Measurements from ENCODE around the gene C1QB.

The C1QB gene

GRCh38 chr1:22635436-22635835 lies 17.6 kb upstream of the C1QB start:
- no peak for DNase-seq

DNA sequence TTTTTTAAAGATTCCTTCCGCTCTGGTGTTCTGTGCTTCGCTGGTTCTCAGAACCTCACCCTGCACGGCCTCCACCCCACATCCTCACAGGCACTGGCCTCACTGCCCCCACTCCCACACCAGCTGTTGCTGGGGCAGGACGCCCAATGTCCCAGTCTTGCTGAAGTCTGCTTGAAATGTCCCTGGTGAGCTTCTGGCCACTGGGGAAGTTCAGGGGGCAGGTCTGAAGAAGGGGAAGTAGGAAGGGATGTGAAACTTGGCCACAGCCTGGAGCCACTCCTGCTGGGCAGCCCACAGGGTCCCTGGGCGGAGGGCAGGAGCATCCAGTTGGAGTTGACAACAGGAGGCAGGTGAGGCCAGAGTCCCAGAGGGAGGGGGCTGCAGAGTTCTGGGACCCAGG lies 16.7 kb upstream of the C1QB start, which contains the start of gene C1QA:
Gene C1QA (plus strand): TSS at position 276 of the 400 bp plus-strand sequence. CDS start 989 bp downstream, outside the sequence.
- DNase-seq, result no peak

GRCh38 chr1:22636927-22637326 lies 16.1 kb upstream of the C1QB start:
- no peak for DNase-seq

GRCh38 chr1:22637907-22638445 lies 15.1 kb upstream of the C1QB start:
- DNase-seq, result no peak

- no peak for DNase-seq
These were observed 14.4 kb upstream of the C1QB start for GRCh38 chr1:22638476-22639234.

GRCh38 chr1:22639286-22639685 lies 13.8 kb upstream of the C1QB start:
- DNase-seq, result no peak

DNA sequence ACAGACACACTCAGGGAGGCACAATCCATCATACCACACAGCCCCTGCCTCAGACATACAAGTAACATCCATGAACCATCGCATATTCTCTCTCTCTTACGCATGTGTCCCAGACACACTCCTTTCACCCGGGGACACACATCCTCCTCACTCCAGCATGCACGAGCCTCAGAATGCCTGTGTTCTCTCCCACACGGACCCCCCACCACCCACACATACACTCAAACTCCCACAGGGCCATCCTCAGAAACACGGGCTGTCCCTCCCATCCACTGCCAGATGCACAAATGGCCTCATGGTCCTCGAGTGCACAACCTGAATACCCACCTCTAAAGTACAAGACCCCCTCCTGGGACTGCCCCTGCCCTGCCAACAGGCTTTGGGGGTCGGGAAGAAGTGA lies 11.8 kb upstream of the C1QB start:
- no peak for DNase-seq

DNA sequence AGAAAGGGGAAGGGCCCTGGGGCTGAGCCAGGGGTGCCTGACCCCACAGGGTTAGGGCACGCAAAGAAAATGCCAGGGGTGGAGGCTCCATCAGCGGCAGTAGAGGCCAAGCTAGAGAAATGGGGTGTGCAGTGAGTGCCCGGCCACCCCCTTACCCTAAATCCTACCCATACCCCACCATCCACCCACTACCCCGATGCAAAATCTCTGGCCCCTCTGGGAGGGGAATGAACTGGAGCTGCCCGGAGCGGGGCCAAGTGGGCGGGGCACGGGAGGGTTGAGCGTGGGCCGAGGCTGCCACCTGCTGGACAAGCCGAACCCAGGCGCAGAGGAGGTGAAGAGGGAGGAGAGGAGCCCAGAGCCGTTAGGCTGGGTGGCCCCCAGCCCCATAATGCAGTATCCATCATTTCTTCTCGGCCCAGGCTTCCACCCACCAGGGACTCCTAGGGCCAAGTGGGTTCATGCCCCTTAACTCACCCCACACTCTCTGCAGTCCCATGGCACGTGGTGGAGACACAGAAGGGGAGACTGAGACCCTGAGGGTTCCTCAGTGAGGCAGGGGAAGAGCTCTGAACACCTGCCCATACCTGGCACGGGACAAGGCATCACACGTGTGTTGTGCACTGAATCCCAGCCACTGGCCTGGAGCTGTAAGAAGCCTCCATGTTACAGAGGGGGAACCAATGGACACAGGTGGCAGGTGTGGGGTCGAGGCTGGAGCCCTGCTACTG lies 11.0 kb upstream of the C1QB start:
- DNase-seq, result peak; percentile 34

- no peak for DNase-seq
These were observed 9.7 kb upstream of the C1QB start, which contains the start of gene C1QC for GRCh38 chr1:22643381-22643780. C1QC (plus strand) TSS chr1:22643633; CDS start chr1:22644024, 391 bp downstream.

DNA sequence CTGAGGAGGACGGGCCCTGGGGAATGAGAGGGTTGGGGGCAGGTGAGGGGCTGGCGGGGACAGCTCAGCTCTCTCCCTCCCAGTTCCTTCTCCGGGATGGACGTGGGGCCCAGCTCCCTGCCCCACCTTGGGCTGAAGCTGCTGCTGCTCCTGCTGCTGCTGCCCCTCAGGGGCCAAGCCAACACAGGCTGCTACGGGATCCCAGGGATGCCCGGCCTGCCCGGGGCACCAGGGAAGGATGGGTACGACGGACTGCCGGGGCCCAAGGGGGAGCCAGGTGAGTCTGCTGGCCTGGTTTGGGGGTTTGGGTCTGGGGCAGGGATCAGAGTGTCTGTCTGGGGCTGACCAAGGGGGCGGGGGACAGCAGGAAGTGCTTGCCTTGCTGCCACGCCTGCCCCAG lies 9.1 kb upstream of the C1QB start:
- DNase-seq, result no peak

- no peak for DNase-seq
These were observed 7.1 kb upstream of the C1QB start for GRCh38 chr1:22645931-22646330.

- no peak for DNase-seq
These were observed 6.7 kb upstream of the C1QB start for GRCh38 chr1:22646384-22646783.

DNA sequence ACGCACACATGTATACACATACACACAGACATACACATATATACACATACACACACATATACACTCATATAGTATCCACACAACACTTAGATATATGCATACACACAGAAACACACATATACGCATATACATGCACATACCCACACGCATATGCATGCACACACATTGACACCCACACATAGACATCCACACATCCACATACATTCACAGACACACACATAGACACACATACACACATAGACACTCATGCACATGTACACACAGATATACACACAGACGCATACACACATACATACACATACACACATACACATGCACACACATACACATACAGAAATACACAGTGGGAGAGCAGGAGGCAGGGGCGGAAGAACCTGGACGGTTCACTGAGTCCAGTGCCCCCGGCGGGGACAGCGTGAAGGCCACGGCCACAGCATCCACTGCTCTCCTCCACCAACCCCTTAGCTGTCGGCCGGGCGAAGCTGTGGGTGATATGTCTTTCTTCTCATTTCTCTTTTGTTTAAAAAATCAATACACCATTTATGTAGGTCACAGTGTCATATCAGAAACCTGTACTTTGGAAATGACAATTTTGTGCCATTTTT lies 2.8 kb upstream of the C1QB start:
- no peak for DNase-seq

GRCh38 chr1:22651941-22652856 lies 837 bp upstream of the C1QB start:
- no peak for DNase-seq

DNA sequence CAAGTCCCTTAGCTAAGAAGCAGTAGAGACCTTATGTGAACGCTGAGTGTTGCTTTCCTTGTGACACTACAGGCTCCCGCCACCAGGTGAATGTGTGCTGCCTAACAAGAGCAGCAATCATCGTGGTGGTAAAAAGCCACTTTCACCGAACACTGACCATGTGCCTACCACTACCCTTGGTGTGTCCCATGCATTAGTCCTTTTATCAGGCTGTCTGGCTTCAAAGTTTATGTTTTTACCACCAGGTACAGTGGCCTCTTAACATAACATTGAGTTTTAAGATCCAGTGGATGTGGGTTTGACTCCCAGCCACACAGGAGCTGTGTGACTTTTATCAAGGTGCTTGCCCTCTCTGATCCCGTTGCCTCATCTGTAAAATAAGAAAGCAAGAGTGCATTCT lies 1.7 kb downstream of the C1QB start:
- no peak for DNase-seq

GRCh38 chr1:22658385-22659163 lies 5.5 kb downstream of the C1QB start:
- no peak for DNase-seq

DNA sequence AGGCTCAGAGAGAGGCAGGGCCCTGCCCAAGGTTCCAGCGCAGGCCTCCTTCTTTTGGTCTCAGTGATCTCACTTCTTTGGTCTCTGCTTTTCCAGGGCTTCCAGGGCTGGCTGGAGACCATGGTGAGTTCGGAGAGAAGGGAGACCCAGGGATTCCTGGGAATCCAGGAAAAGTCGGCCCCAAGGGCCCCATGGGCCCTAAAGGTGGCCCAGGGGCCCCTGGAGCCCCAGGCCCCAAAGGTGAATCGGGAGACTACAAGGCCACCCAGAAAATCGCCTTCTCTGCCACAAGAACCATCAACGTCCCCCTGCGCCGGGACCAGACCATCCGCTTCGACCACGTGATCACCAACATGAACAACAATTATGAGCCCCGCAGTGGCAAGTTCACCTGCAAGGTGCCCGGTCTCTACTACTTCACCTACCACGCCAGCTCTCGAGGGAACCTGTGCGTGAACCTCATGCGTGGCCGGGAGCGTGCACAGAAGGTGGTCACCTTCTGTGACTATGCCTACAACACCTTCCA lies 7.7 kb downstream of the C1QB start:
- no peak for DNase-seq

DNA sequence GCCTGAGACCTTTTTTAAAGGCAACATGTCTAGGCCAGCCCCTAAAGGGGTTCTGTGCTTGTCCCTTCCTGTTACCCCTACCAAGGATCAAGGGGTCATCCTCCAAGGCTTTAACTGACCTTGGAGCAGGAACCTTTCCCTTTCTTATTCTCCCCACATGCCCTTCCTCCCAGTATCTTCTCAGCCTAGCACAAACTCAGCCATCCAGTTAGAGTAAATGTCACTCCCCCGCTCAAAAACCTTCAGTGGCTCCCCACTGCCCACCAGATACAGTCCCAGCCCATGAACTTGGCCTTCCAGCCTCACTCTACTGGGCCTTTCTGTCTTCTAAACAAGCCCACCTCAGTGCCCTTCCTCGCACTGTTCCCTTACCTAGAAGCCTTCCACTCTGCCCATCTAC lies 8.8 kb downstream of the C1QB start:
- DNase-seq, result no peak

- DNase-seq, result no peak
These were observed 9.3 kb downstream of the C1QB start for GRCh38 chr1:22662318-22662717.

DNA sequence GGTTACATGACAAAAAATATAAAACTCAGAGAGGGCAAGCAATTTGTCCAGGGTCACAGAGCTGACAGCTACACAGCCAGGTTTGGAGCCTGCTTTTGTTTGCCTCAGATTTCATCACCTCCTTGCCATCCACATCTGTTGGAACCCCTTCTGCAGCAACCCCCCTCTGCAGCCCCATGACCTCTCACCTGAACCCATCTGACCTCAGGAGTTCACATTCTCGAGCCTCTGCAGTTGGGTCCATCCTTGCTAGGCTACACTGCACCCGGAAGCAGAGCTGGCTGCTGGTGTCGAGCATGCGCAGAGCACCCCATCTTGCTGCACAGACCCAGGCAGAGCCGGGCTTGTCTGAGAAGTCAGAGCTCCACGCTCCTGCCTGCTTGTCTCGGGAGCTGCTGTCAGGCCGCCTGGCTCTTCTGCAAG lies 10.0 kb downstream of the C1QB start:
- no peak for DNase-seq

- no peak for DNase-seq
These were observed 12.7 kb downstream of the C1QB start for GRCh38 chr1:22665752-22666151.
